HepG2 (cell line): ENCODE results near the gene HOXB2. TPM values are rescaled to one million over a fixed set of nuclear protein-coding genes. Genes with fewer than 3 reads are reported as not detected.

Experiments
- ATAC-seq: fragments of 200-7000 bp; cut with Tn5 transposase; 3 replicates; pipeline ENCODE4 v1.9.1; 2020; ENCODE audit warnings: mild to moderate bottlenecking, moderate library complexity
- BruUV-seq: library from RNA; stranded (reverse); fragments of 400-500 nt; replicated peaks from 2 replicates; lab custom pipeline; 2021; lab: Mats Ljungman, UMichigan
- CTCF ChIA-PET: fragments of 300-600 bp; formaldehyde crosslinking; extraction: SDS; loops from one replicate; lab custom pipeline; 2021; ENCODE audit warnings: low total read pairs, inconsistent platforms, low intra/inter-chr PET ratio; lab: Yijun Ruan, JAX
- POLR2A ChIA-PET: fragments of 350-600 bp; sonication (Branson Sonifier 250); formaldehyde crosslinking; loops from one replicate; lab custom pipeline; 2020; ENCODE audit warnings: antibody characterized with exemption, inconsistent platforms; lab: Yijun Ruan, JAX
- DNase-seq: peaks from one replicate; pipeline ENCODE4 v3.0.0-alpha.2; 2015; ENCODE audit warnings: low spot score
- FAIRE-seq: peaks from 3 replicates; lab custom pipeline; 2011; peaks lifted over from hg19 to GRCh38; lab: Jason Lieb, UNC
- H2AFZ ChIP-seq: one replicate; pipeline ENCODE4 v1.6.1; 2011; ENCODE audit warnings: low read length, inconsistent platforms
- H3K27ac ChIP-seq: fragments of 300-600 bp; 3 replicates; pipeline ENCODE4 v1.8.0; 2011; ENCODE audit warnings: mixed run types, mild to moderate bottlenecking, mixed read lengths, low read length, inconsistent platforms; ENCODE audit not compliant: insufficient read depth; ENCODE audit errors: extremely low read length
- H3K27me3 ChIP-seq, 2 experiments: fragments of 200-600 bp in 1 of 2; 2 replicates in 1 of 2; 3 replicates in 1 of 2; pipeline versions ENCODE4 v1.6.0 to v1.8.0; 2011; ENCODE audit warnings: low read length in 2 of 2, mild to moderate bottlenecking in 2 of 2, moderate library complexity in 2 of 2, inconsistent platforms in 1 of 2; ENCODE audit not compliant: insufficient read depth in 2 of 2, control insufficient read depth in 1 of 2
- H3K36me3 ChIP-seq, 2 experiments: fragments of 200-600 bp in 1 of 2; replicated peaks in 1 of 2; 2 replicates in 1 of 2; 3 replicates in 1 of 2; pipeline versions ENCODE4 v1.5.1 to v1.8.0; 2011; ENCODE audit warnings: low read length in 2 of 2, inconsistent platforms in 1 of 2; ENCODE audit not compliant: insufficient read depth in 2 of 2, control insufficient read depth in 1 of 2
- H3K4me1 ChIP-seq: 2 replicates; pipeline ENCODE4 v1.5.1; 2012; ENCODE audit warnings: low read length, inconsistent platforms; ENCODE audit not compliant: insufficient read depth
- H3K4me2 ChIP-seq: 2 replicates; pipeline ENCODE4 v1.6.0; 2011; ENCODE audit warnings: low read depth, low read length, inconsistent platforms
- H3K4me3 ChIP-seq, 3 experiments: fragments of 200-600 bp in 1 of 3; sonication (generic), shearing (Covaris generic) in 1 of 3; replicated peaks in 1 of 3; 2 replicates each; pipeline ENCODE4 v1.5.1; 2011 to 2016; ENCODE audit warnings: low read length in 3 of 3, inconsistent platforms in 2 of 3, low read depth in 2 of 3, mild to moderate bottlenecking in 2 of 3, control low read depth in 1 of 3, mixed read lengths in 1 of 3; ENCODE audit not compliant: insufficient read depth in 1 of 3
- H3K79me2 ChIP-seq: one replicate; pipeline ENCODE4 v1.6.1; 2011; ENCODE audit warnings: low read length, inconsistent platforms; ENCODE audit not compliant: insufficient read depth
- H3K9ac ChIP-seq: 2 replicates; pipeline ENCODE4 v1.6.0; 2011; ENCODE audit warnings: mild to moderate bottlenecking, low read depth, low read length, inconsistent platforms; ENCODE audit not compliant: insufficient read depth
- H3K9me3 ChIP-seq: 2 replicates; pipeline ENCODE4 v1.5.1; 2012; ENCODE audit warnings: mild to moderate bottlenecking, low read length
- H4K20me1 ChIP-seq: 2 replicates; pipeline ENCODE4 v1.6.0; 2011; ENCODE audit warnings: inconsistent platforms, mild to moderate bottlenecking, low read length, moderate library complexity; ENCODE audit not compliant: insufficient read depth
- ATRX ChIP-seq: sonication (generic); formaldehyde crosslinking; IDR thresholded peaks from 2 replicates; pipeline ENCODE4 v1.4.0; 2020; ENCODE audit warnings: missing genetic modification reagents, borderline replicate concordance
- BATF2 ChIP-seq: sonication (generic); formaldehyde crosslinking; IDR thresholded peaks from 2 replicates; pipeline ENCODE4 v1.8.0; 2022; ENCODE audit warnings: mild to moderate bottlenecking, missing genetic modification reagents, moderate library complexity
- CHD4 ChIP-seq: fragments of 200-600 bp; sonication (generic); IDR thresholded peaks from 2 replicates; pipeline ENCODE4 v1.7.0; 2017; ENCODE audit warnings: mild to moderate bottlenecking, low read length, borderline replicate concordance
- CSRNP2 ChIP-seq: sonication (generic); formaldehyde crosslinking; conservative IDR thresholded peaks from 2 replicates; pipeline ENCODE4 v1.8.0; 2022; ENCODE audit warnings: low read depth, missing genetic modification reagents
- HNRNPH1 ChIP-seq: fragments of 200-400 bp; formaldehyde crosslinking; optimal IDR thresholded peaks from 2 replicates; pipeline ENCODE3; 2017; ENCODE audit warnings: mild to moderate bottlenecking, low read depth, low read length
- PHB2 ChIP-seq: fragments of 450-650 bp; IDR thresholded peaks from 2 replicates; pipeline ENCODE4 v1.6.1; 2018; ENCODE audit not compliant: partially characterized antibody
- POLR2AphosphoS5 ChIP-seq: IDR thresholded peaks from 2 replicates; pipeline ENCODE4 v1.6.1; 2012; ENCODE audit warnings: low read depth, low read length
- YEATS2 ChIP-seq: sonication (generic); formaldehyde crosslinking; IDR thresholded peaks from 2 replicates; pipeline ENCODE4 v1.4.0; 2020; ENCODE audit warnings: missing genetic modification reagents, borderline replicate concordance
- ZBTB3 ChIP-seq: sonication (generic); formaldehyde crosslinking; IDR thresholded peaks from 2 replicates; pipeline ENCODE4 v1.4.0; 2020; ENCODE audit warnings: low read depth, mild to moderate bottlenecking, moderate library complexity, missing genetic modification reagents, borderline replicate concordance
- ZNF335 ChIP-seq: sonication (generic); formaldehyde crosslinking; IDR thresholded peaks from 2 replicates; pipeline ENCODE4 v1.4.0; 2020; ENCODE audit warnings: missing genetic modification reagents
- ZNF431 ChIP-seq: sonication (generic); formaldehyde crosslinking; IDR thresholded peaks from 2 replicates; pipeline ENCODE4 v1.9.0; 2022; ENCODE audit warnings: missing genetic modification reagents, low read depth, mild to moderate bottlenecking, borderline replicate concordance
- WGBS: methylation state at CpG from one replicate; pipeline ENCODE4 v1.1.6; 2017; ENCODE audit warnings: low lambda C conversion rate; 5-methylcytosine and 5-hydroxymethylcytosine counted together
- in situ Hi-C: cut with HindIII; loops from 2 replicates; pipeline ENCODE4 v1.10.0; 2017; ENCODE audit warnings: low pct_unique_long_range_greater_than_20kb; ENCODE audit not compliant: extremely low pct_ligation_motif_present
- intact Hi-C: fragments of 100-400 bp; cut with micrococcal nuclease; formaldehyde crosslinking; loops from one replicate; pipeline ENCODE4 v1.10.0; 2022; ENCODE audit not compliant: unreplicated experiment
- polyA plus RNA-seq, 8 experiments: library from polyadenylated mRNA; depleted of rRNA in 3 of 8; stranded (reverse) in 7 of 8; unstranded in 1 of 8; fragments of >200 nt; fragmentation: Illumina TruSeq in 4 of 8; extraction: Trizol in 4 of 8; gene quantifications; 2 replicates each; pipeline versions ENCODE4 v1.2.1 to v1.2.3, GENCODE V29; 2011 to 2016; ENCODE audit warnings: low read depth in 4 of 8, missing spikeins in 1 of 8, mixed read lengths in 1 of 8; ENCODE audit not compliant: insufficient read depth in 1 of 8
- total RNA-seq, 5 experiments: library from RNA; depleted of rRNA; stranded (reverse); fragments of >200 nt; fragmentation: Illumina TruSeq; extraction: Trizol; gene quantifications; 2 replicates each; pipeline ENCODE4 v1.2.3, GENCODE V29; 2016; ENCODE audit warnings: low read depth in 1 of 5
- TF ChIP-seq, protein P1 (sequence below): sonication (generic); formaldehyde crosslinking; IDR thresholded peaks from 2 replicates; pipeline ENCODE4 v1.4.0; 2020; ENCODE audit warnings: missing genetic modification reagents
- TF ChIP-seq, protein P2 (sequence below), 2 experiments: sonication (generic) in 1 of 2; formaldehyde crosslinking in 1 of 2; IDR thresholded peaks; 2 replicates each; pipeline versions ENCODE4 v1.4.0 to v1.6.1; 2018 to 2020; ENCODE audit warnings: missing genetic modification reagents in 2 of 2, borderline replicate concordance in 1 of 2, low read depth in 1 of 2, mild to moderate bottlenecking in 1 of 2, missing biosample characterization in 1 of 2

The HOXB2 gene
- total and polyA plus RNA-seq, 2 of the 13 experiments (the other 11 are each of a cell fraction or from before 2014, with no cell fraction given), result not detected

- no peak for TF ChIP-seq ZNF335
- TF ChIP-seq, protein P1, sequence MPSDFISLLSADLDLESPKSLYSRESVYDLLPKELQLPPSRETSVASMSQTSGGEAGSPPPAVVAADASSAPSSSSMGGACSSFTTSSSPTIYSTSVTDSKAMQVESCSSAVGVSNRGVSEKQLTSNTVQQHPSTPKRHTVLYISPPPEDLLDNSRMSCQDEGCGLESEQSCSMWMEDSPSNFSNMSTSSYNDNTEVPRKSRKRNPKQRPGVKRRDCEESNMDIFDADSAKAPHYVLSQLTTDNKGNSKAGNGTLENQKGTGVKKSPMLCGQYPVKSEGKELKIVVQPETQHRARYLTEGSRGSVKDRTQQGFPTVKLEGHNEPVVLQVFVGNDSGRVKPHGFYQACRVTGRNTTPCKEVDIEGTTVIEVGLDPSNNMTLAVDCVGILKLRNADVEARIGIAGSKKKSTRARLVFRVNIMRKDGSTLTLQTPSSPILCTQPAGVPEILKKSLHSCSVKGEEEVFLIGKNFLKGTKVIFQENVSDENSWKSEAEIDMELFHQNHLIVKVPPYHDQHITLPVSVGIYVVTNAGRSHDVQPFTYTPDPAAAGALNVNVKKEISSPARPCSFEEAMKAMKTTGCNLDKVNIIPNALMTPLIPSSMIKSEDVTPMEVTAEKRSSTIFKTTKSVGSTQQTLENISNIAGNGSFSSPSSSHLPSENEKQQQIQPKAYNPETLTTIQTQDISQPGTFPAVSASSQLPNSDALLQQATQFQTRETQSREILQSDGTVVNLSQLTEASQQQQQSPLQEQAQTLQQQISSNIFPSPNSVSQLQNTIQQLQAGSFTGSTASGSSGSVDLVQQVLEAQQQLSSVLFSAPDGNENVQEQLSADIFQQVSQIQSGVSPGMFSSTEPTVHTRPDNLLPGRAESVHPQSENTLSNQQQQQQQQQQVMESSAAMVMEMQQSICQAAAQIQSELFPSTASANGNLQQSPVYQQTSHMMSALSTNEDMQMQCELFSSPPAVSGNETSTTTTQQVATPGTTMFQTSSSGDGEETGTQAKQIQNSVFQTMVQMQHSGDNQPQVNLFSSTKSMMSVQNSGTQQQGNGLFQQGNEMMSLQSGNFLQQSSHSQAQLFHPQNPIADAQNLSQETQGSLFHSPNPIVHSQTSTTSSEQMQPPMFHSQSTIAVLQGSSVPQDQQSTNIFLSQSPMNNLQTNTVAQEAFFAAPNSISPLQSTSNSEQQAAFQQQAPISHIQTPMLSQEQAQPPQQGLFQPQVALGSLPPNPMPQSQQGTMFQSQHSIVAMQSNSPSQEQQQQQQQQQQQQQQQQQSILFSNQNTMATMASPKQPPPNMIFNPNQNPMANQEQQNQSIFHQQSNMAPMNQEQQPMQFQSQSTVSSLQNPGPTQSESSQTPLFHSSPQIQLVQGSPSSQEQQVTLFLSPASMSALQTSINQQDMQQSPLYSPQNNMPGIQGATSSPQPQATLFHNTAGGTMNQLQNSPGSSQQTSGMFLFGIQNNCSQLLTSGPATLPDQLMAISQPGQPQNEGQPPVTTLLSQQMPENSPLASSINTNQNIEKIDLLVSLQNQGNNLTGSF (CRISPR knock-in tag), result no peak
- TF ChIP-seq, protein P2, sequence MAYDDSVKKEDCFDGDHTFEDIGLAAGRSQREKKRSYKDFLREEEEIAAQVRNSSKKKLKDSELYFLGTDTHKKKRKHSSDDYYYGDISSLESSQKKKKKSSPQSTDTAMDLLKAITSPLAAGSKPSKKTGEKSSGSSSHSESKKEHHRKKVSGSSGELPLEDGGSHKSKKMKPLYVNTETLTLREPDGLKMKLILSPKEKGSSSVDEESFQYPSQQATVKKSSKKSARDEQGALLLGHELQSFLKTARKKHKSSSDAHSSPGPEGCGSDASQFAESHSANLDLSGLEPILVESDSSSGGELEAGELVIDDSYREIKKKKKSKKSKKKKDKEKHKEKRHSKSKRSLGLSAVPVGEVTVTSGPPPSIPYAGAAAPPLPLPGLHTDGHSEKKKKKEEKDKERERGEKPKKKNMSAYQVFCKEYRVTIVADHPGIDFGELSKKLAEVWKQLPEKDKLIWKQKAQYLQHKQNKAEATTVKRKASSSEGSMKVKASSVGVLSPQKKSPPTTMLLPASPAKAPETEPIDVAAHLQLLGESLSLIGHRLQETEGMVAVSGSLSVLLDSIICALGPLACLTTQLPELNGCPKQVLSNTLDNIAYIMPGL (CRISPR knock-in tag; IDR thresholded peaks at IDR 0.05; ENCODE audit: borderline replicate concordance in 1 of 2, low read depth in 1 of 2), result no peak
- no peak for TF ChIP-seq ZNF431 (CRISPR knock-in tag)
- no peak for TF ChIP-seq ZBTB3 (CRISPR knock-in tag)
- TF ChIP-seq PHB2, result no peak
- TF ChIP-seq CSRNP2, result no peak
- TF ChIP-seq ATRX (CRISPR knock-in tag), result no peak
- no peak for TF ChIP-seq POLR2AphosphoS5
- TF ChIP-seq BATF2 (CRISPR knock-in tag), result no peak
- no peak for TF ChIP-seq CHD4
- TF ChIP-seq HNRNPH1, result no peak
- no peak for TF ChIP-seq YEATS2 (CRISPR knock-in tag)
- H4K20me1 ChIP-seq, result no peaks in the 10 kb centered on the region
- in situ Hi-C loops, result no loop called here
- H3K79me2 ChIP-seq, result no peaks in the 10 kb centered on the region
- intact Hi-C loops, result no loop called here
- ChIA-PET POLR2A (no interaction called here), CTCF (no interaction called here)
- H3K27me3 ChIP-seq, result peaks cover 6 to 74% of the 10 kb centered on the region in 2 experiments
- H3K36me3 ChIP-seq, result no peaks in the 10 kb centered on the region
- no peak overlapping the region for H3K4me2 ChIP-seq
- H3K9me3 ChIP-seq, result no peaks in the 10 kb centered on the region
- no peaks in the 10 kb centered on the region for H3K4me1 ChIP-seq
- H3K4me3 ChIP-seq, result no peak overlapping the region
- no peak overlapping the region for H2AFZ ChIP-seq
- ATAC-seq (no peak), DNase-seq (no peak), FAIRE-seq (no peak)
- whole genome bisulfite sequencing, result under 1% methylated on average over 7 of the region's 7 CpGs
- H3K9ac ChIP-seq, result no peak overlapping the region
- no peak overlapping the region for H3K27ac ChIP-seq
- no TSS peak for BruUV-seq
Measured at GRCh38 chr17:48528153-48528935, 16.6 kb downstream of the HOXB2 start.
